Breast epithelium (tissue), 4 donors: Measurements from ENCODE around the gene CD83. TPM values are rescaled to one million over a fixed set of nuclear protein-coding genes. Genes with fewer than 3 reads are reported as not detected.

Experiments used
- DNase-seq, 2 donors: peaks; one replicate each; pipeline ENCODE4 v3.0.0-alpha.2; 2019; ENCODE audit warnings: low spot score in 2 of 2
- H3K27ac ChIP-seq, 2 donors: fragments of 200-600 bp; sonication (generic) in 1 of 2; one replicate each; pipeline ENCODE4 v1.5.1; 2016 to 2019; ENCODE audit warnings: mild to moderate bottlenecking in 1 of 2
- H3K27me3 ChIP-seq, 2 donors: fragments of 200-600 bp; sonication (generic) in 1 of 2; one replicate each; pipeline versions ENCODE4 v1.5.1 to v1.6.0; 2017 to 2019; ENCODE audit warnings: control low read depth in 1 of 2, mild to moderate bottlenecking in 1 of 2
- H3K36me3 ChIP-seq: fragments of 200-600 bp; one replicate; pipeline ENCODE4 v1.5.1; 2019
- H3K4me1 ChIP-seq, 2 donors: fragments of 200-600 bp; sonication (generic); one replicate each; pipeline ENCODE4 v1.5.1; 2016 to 2019; ENCODE audit warnings: control low read depth in 1 of 2
- H3K4me3 ChIP-seq, 3 donors: fragments of 200-600 bp; sonication (generic); 1 replicate in 2 of 3; 2 replicates in 1 of 3; pipeline ENCODE4 v1.5.1; 2016 to 2019; ENCODE audit warnings: mild to moderate bottlenecking in 3 of 3, moderate library complexity in 2 of 3
- H3K9me3 ChIP-seq, 2 donors: fragments of 200-600 bp; sonication (generic) in 1 of 2; one replicate each; pipeline ENCODE4 v1.5.1; 2016 to 2019; ENCODE audit warnings: control low read depth in 1 of 2
- CTCF ChIP-seq, 3 donors: fragments of 450-650 bp; IDR thresholded peaks; one replicate each; pipeline ENCODE4 v1.5.1; 2016 to 2017; ENCODE audit warnings: antibody characterized with exemption in 3 of 3, mild to moderate bottlenecking in 3 of 3, moderate library complexity in 3 of 3
- POLR2A ChIP-seq: fragments of 450-650 bp; IDR thresholded peaks from one replicate; pipeline ENCODE4 v1.6.1; 2016; ENCODE audit warnings: antibody characterized with exemption, mild to moderate bottlenecking, moderate library complexity
- POLR2AphosphoS5 ChIP-seq, 3 donors: sonication (generic); formaldehyde crosslinking; IDR thresholded peaks; one replicate each; pipeline ENCODE4 v1.6.1; 2017; ENCODE audit warnings: antibody characterized with exemption in 3 of 3
- intact Hi-C: fragments of 100-400 bp; cut with DNase I; formaldehyde crosslinking; loops from one replicate; pipeline ENCODE4 v1.15.1; 2023; ENCODE audit warnings: low total_unique reads
- total RNA-seq, 3 donors: library from RNA; depleted of rRNA; stranded (reverse); fragments of >200 nt; gene quantifications; one replicate each; pipeline ENCODE4 v1.1.0, GENCODE V29; 2016

The CD83 gene
- total RNA-seq, 3 donors from 2014 or later: 2.9 to 18.4 (median 4.0) TPM

- TF ChIP-seq POLR2A: no peak
- no peak for TF ChIP-seq CTCF (IDR thresholded peaks at IDR 0.05)
- no peak for TF ChIP-seq POLR2AphosphoS5 (IDR thresholded peaks at IDR 0.05)
- Histone ChIP-seq H3K27ac (no peak overlapping the region), H3K4me3 (no peak overlapping the region), H3K36me3 (no peaks in the 10 kb centered on the region), H3K4me1 (no peaks in the 10 kb centered on the region), H3K9me3 (no peaks in the 10 kb centered on the region), H3K27me3 (no peaks in the 10 kb centered on the region)
- intact Hi-C loops: no loop called here
- no peak for DNase-seq
These were observed 25.1 kb downstream of the CD83 start for GRCh38 chr6:14142511-14143223.

GRCh38 chr6:14143305-14143704, 25.7 kb downstream of the CD83 start:
- Histone ChIP-seq H3K4me3 (no peak overlapping the region), H3K27me3 (no peaks in the 10 kb centered on the region), H3K4me1 (no peaks in the 10 kb centered on the region), H3K27ac (no peak overlapping the region), H3K36me3 (no peaks in the 10 kb centered on the region), H3K9me3 (no peaks in the 10 kb centered on the region)
- no peak for DNase-seq
- intact Hi-C loops: no loop called here
- no peak for TF ChIP-seq CTCF (IDR thresholded peaks at IDR 0.05)
- TF ChIP-seq POLR2A: no peak
- no peak for TF ChIP-seq POLR2AphosphoS5 (IDR thresholded peaks at IDR 0.05)

- H3K27ac ChIP-seq: no peak overlapping the region
- no peaks in the 10 kb centered on the region for H3K9me3 ChIP-seq
- peak in 1 of 2 donors; percentile 57 for DNase-seq
- H3K4me3 ChIP-seq: no peak overlapping the region
- TF ChIP-seq POLR2AphosphoS5 (IDR thresholded peaks at IDR 0.05) (no peak), CTCF (IDR thresholded peaks at IDR 0.05) (peak; percentile 63 to 79 (median 69))
- H3K4me1 ChIP-seq: no peaks in the 10 kb centered on the region
- no peaks in the 10 kb centered on the region for H3K27me3 ChIP-seq
- intact Hi-C loops: loop anchor here (5.0 kb wide), 1 partner anchor 1218 kb away; no protein-coding TSS in a partner anchor
- H3K36me3 ChIP-seq: no peaks in the 10 kb centered on the region
These were observed 27.1 kb downstream of the CD83 start for GRCh38 chr6:14144678-14145113.

GRCh38 chr6:14146506-14147096, 29.0 kb downstream of the CD83 start:
- DNase-seq: no peak
- H3K4me3 ChIP-seq: no peak overlapping the region
- no peaks in the 10 kb centered on the region for H3K4me1 ChIP-seq
- intact Hi-C loops: loop anchor here (5.0 kb wide), 1 partner anchor 1216 kb away; no protein-coding TSS in a partner anchor
- H3K36me3 ChIP-seq: no peaks in the 10 kb centered on the region
- TF ChIP-seq POLR2A (no peak), POLR2AphosphoS5 (IDR thresholded peaks at IDR 0.05) (no peak), CTCF (IDR thresholded peaks at IDR 0.05) (no peak)
- H3K27ac ChIP-seq: no peak overlapping the region
- H3K9me3 ChIP-seq: no peaks in the 10 kb centered on the region
- H3K27me3 ChIP-seq: no peaks in the 10 kb centered on the region

- Histone ChIP-seq H3K9me3 (no peaks in the 10 kb centered on the region), H3K36me3 (no peaks in the 10 kb centered on the region), H3K27me3 (no peaks in the 10 kb centered on the region), H3K4me1 (no peaks in the 10 kb centered on the region), H3K27ac (no peak overlapping the region), H3K4me3 (no peak overlapping the region)
- no peak for TF ChIP-seq POLR2A
- no peak for TF ChIP-seq CTCF (IDR thresholded peaks at IDR 0.05)
- TF ChIP-seq POLR2AphosphoS5 (IDR thresholded peaks at IDR 0.05): no peak
- no peak for DNase-seq
- intact Hi-C loops: loop anchor here (5.0 kb wide), 1 partner anchor 1214 kb away; no protein-coding TSS in a partner anchor
These were observed 30.3 kb downstream of the CD83 start for GRCh38 chr6:14147891-14148290.
